WTC11 (cell line): Measurements from ENCODE around the gene PPFIBP2. TPM values are rescaled to one million over a fixed set of nuclear protein-coding genes. Genes with fewer than 3 reads are reported as not detected.

ENCODE experiments used
- ATAC-seq: fragments of 200-7000 bp; cut with Tn5 transposase; 2 replicates; pipeline ENCODE4 v1.10.0; 2021; ENCODE audit warnings: mild to moderate bottlenecking, moderate library complexity
- CTCF ChIA-PET: fragments of 300-600 bp; sonication (Branson Sonifier 250); formaldehyde crosslinking; loops from one replicate; lab custom pipeline; 2021; ENCODE audit warnings: antibody characterized with exemption; lab: Charles Lee
- POLR2A ChIA-PET: fragments of 350-600 bp; sonication (Branson Sonifier 250); formaldehyde crosslinking; loops from one replicate; lab custom pipeline; 2021; ENCODE audit warnings: antibody characterized with exemption; lab: Charles Lee
- DNase-seq: peaks from one replicate; pipeline ENCODE4 v3.0.0; 2021; ENCODE audit warnings: low spot score
- H3K27ac Mint-ChIP-seq: 2 replicates; pipeline ENCODE4 v1.8.0; 2021; ENCODE audit warnings: mixed read lengths
- H3K27me3 Mint-ChIP-seq: 2 replicates; pipeline ENCODE4 v1.8.0; 2021; ENCODE audit warnings: low read depth, mild to moderate bottlenecking, moderate library complexity, mixed read lengths
- H3K36me3 Mint-ChIP-seq: 2 replicates; pipeline ENCODE4 v1.8.0; 2021; ENCODE audit warnings: mixed read lengths
- H3K4me1 Mint-ChIP-seq: 2 replicates; pipeline ENCODE4 v1.8.0; 2022; ENCODE audit warnings: mixed read lengths
- H3K4me3 Mint-ChIP-seq: 2 replicates; pipeline ENCODE4 v1.8.0; 2021; ENCODE audit warnings: mild to moderate bottlenecking, moderate library complexity, mixed read lengths
- H3K9me3 Mint-ChIP-seq: 2 replicates; pipeline ENCODE4 v1.8.0; 2021; ENCODE audit warnings: mixed read lengths
- CBFB ChIP-seq: sonication (generic); formaldehyde crosslinking; IDR thresholded peaks from 2 replicates; pipeline ENCODE4 v1.8.1; 2022; ENCODE audit warnings: mild to moderate bottlenecking, low read depth, missing genetic modification reagents
- CREB1 ChIP-seq: sonication (generic); formaldehyde crosslinking; IDR thresholded peaks from 2 replicates; pipeline ENCODE4 v1.8.0; 2023; ENCODE audit warnings: mild to moderate bottlenecking, missing genetic modification reagents
- FOXJ3 ChIP-seq: sonication (generic); formaldehyde crosslinking; IDR thresholded peaks from 2 replicates; pipeline ENCODE4 v1.9.0; 2021; ENCODE audit warnings: missing genetic modification reagents, mild to moderate bottlenecking, borderline replicate concordance
- FOXK1 ChIP-seq: sonication (generic); formaldehyde crosslinking; IDR thresholded peaks from 2 replicates; pipeline ENCODE4 v1.8.0; 2022; ENCODE audit warnings: mild to moderate bottlenecking, moderate library complexity, missing genetic modification reagents
- GRHL2 ChIP-seq: fragments of 250-450 bp; sonication (Bioruptor Pico); IDR thresholded peaks from 2 replicates; pipeline ENCODE4 v1.8.0; 2022; ENCODE audit warnings: mild to moderate bottlenecking, moderate library complexity; ENCODE audit not compliant: insufficient replicate concordance, severe bottlenecking
- HMGA2 ChIP-seq: fragments of 250-450 bp; sonication (Bioruptor Pico); IDR thresholded peaks from 2 replicates; pipeline ENCODE4 v1.4.0; 2021; ENCODE audit warnings: mild to moderate bottlenecking, moderate library complexity
- JAZF1 ChIP-seq: fragments of 250-450 bp; sonication (Bioruptor Pico); IDR thresholded peaks from 2 replicates; pipeline ENCODE4 v1.9.0; 2021; ENCODE audit warnings: moderate library complexity, mild to moderate bottlenecking, inconsistent platforms
- NR2C2 ChIP-seq: sonication (generic); formaldehyde crosslinking; IDR thresholded peaks from 2 replicates; pipeline ENCODE4 v1.8.0; 2022; ENCODE audit warnings: mild to moderate bottlenecking, missing genetic modification reagents
- RORB ChIP-seq: fragments of 250-450 bp; sonication (Bioruptor Pico); IDR thresholded peaks from 2 replicates; pipeline ENCODE4 v1.9.0; 2021; ENCODE audit warnings: mild to moderate bottlenecking
- SMAD4 ChIP-seq: sonication (generic); formaldehyde crosslinking; IDR thresholded peaks from 2 replicates; pipeline ENCODE4 v1.8.0; 2022; ENCODE audit warnings: mild to moderate bottlenecking, missing genetic modification reagents
- SOX15 ChIP-seq: fragments of 250-450 bp; sonication (Bioruptor Pico); IDR thresholded peaks from 2 replicates; pipeline ENCODE4 v1.9.0; 2021; ENCODE audit warnings: mild to moderate bottlenecking
- SP1 ChIP-seq: sonication (generic); formaldehyde crosslinking; conservative IDR thresholded peaks from 2 replicates; pipeline ENCODE4 v1.8.1; 2022; ENCODE audit warnings: missing genetic modification reagents
- TCF7 ChIP-seq: sonication (generic); formaldehyde crosslinking; IDR thresholded peaks from 2 replicates; pipeline ENCODE4 v1.8.0; 2022; ENCODE audit warnings: mild to moderate bottlenecking, low read depth, missing genetic modification reagents, moderate library complexity
- TP53 ChIP-seq: sonication (generic); formaldehyde crosslinking; IDR thresholded peaks from 2 replicates; pipeline ENCODE4 v1.8.1; 2023; ENCODE audit warnings: mild to moderate bottlenecking, missing genetic modification reagents
- ZNF121 ChIP-seq: sonication (generic); formaldehyde crosslinking; IDR thresholded peaks from 2 replicates; pipeline ENCODE4 v1.8.0; 2023; ENCODE audit warnings: missing genetic modification reagents
- ZNF219 ChIP-seq: sonication (generic); formaldehyde crosslinking; IDR thresholded peaks from 2 replicates; pipeline ENCODE4 v1.8.0; 2023; ENCODE audit warnings: missing genetic modification reagents, mild to moderate bottlenecking, borderline replicate concordance
- ZNF232 ChIP-seq: sonication (generic); formaldehyde crosslinking; IDR thresholded peaks from 2 replicates; pipeline ENCODE4 v1.8.0; 2022; ENCODE audit warnings: mild to moderate bottlenecking, missing genetic modification reagents
- ZNF317 ChIP-seq: sonication (generic); formaldehyde crosslinking; IDR thresholded peaks from 2 replicates; pipeline ENCODE4 v1.8.1; 2023; ENCODE audit warnings: low read depth, mild to moderate bottlenecking, moderate library complexity, missing genetic modification reagents, borderline replicate concordance
- ZNF396 ChIP-seq: fragments of 250-450 bp; sonication (Bioruptor Pico); IDR thresholded peaks from 2 replicates; pipeline ENCODE4 v1.8.0; 2021; ENCODE audit warnings: mild to moderate bottlenecking, moderate library complexity, borderline replicate concordance
- ZNF671 ChIP-seq: fragments of 250-450 bp; sonication (Bioruptor Pico); IDR thresholded peaks from 2 replicates; pipeline ENCODE4 v1.8.0; 2021; ENCODE audit warnings: mild to moderate bottlenecking
- total RNA-seq: library from RNA; stranded (reverse); gene quantifications from 3 replicates; pipeline ENCODE4 v1.2.3, GENCODE V29; 2021
- TF ChIP-seq, protein P1 (sequence below): sonication (generic); formaldehyde crosslinking; IDR thresholded peaks from 2 replicates; pipeline ENCODE4 v1.8.1; 2023; ENCODE audit warnings: mild to moderate bottlenecking, missing genetic modification reagents, moderate library complexity
- TF ChIP-seq, protein P2 (sequence below): fragments of 200-600 bp; IDR thresholded peaks from 2 replicates; pipeline ENCODE4 v1.8.0; 2022; ENCODE audit warnings: antibody characterized with exemption
- TF ChIP-seq, protein P3 (sequence below): sonication (generic); formaldehyde crosslinking; IDR thresholded peaks from 2 replicates; pipeline ENCODE4 v1.8.0; 2022; ENCODE audit warnings: mild to moderate bottlenecking, missing genetic modification reagents
- TF ChIP-seq, protein P4 (sequence below): sonication (generic); formaldehyde crosslinking; IDR thresholded peaks from 2 replicates; pipeline ENCODE4 v1.8.1; 2022; ENCODE audit warnings: mild to moderate bottlenecking, moderate library complexity, missing genetic modification reagents
- TF ChIP-seq, protein P5 (sequence below): sonication (generic); formaldehyde crosslinking; IDR thresholded peaks from 2 replicates; pipeline ENCODE4 v1.8.1; 2023; ENCODE audit warnings: mild to moderate bottlenecking, moderate library complexity, missing genetic modification reagents
- TF ChIP-seq, protein P6 (sequence below): fragments of 250-450 bp; sonication (Bioruptor Pico); IDR thresholded peaks from 2 replicates; pipeline ENCODE4 v1.8.0; 2021; ENCODE audit warnings: mild to moderate bottlenecking
- TF ChIP-seq, protein P7 (sequence below): sonication (generic); formaldehyde crosslinking; IDR thresholded peaks from 2 replicates; pipeline ENCODE4 v1.8.1; 2023; ENCODE audit warnings: mild to moderate bottlenecking, missing genetic modification reagents
- TF ChIP-seq, protein P8 (sequence below): fragments of 250-450 bp; sonication (Bioruptor Pico); IDR thresholded peaks from 2 replicates; pipeline ENCODE4 v1.9.0; 2021; ENCODE audit warnings: moderate library complexity, mild to moderate bottlenecking, inconsistent platforms, borderline replicate concordance

The PPFIBP2 gene
- total RNA-seq, 1 experiment from 2014 or later: 21.4 TPM

DNA sequence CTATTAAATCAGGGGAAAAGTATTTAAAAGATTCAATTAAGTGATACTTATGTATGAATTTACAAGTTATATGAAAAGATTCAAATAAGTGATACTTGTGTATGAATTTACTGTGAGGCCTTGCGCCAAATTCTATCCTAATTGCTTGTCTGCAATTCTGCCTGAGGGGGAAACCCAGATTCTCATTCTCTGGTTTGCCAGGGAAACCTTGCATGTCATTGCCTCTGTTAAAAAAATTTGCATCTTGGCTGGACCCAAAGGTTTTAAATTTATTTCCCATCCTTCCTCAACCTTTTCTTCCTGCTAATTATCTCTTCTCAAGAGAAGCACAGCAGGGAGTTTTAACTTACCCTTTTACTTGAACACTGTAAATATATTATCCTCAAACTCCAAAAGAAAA lies 14.7 kb upstream of the PPFIBP2 start:
- CTCF ChIA-PET: no interaction called here
- no peaks in the 10 kb centered on the region for H3K9me3 Mint-ChIP-seq
- no peak overlapping the region for H3K4me3 Mint-ChIP-seq
- DNase-seq (no peak), ATAC-seq (no peak)
- POLR2A ChIA-PET: no interaction called here
- no peaks in the 10 kb centered on the region for H3K27me3 Mint-ChIP-seq
- no peaks in the 10 kb centered on the region for H3K36me3 Mint-ChIP-seq
- H3K27ac Mint-ChIP-seq: no peak overlapping the region; the same call in 1 of the 2 replicates
- peaks cover 23% of the 10 kb centered on the region for H3K4me1 Mint-ChIP-seq
- TF ChIP-seq GRHL2 (CRISPR knock-in tag) (no peak), ZNF121 (no peak), ZNF396 (CRISPR knock-in tag) (no peak), NR2C2 (no peak), SMAD4 (CRISPR knock-in tag) (no peak), FOXJ3 (CRISPR knock-in tag) (no peak), ZNF219 (no peak), JAZF1 (no peak), RORB (CRISPR knock-in tag) (no peak), CREB1 (CRISPR knock-in tag) (no peak)
- TF ChIP-seq, protein P1, sequence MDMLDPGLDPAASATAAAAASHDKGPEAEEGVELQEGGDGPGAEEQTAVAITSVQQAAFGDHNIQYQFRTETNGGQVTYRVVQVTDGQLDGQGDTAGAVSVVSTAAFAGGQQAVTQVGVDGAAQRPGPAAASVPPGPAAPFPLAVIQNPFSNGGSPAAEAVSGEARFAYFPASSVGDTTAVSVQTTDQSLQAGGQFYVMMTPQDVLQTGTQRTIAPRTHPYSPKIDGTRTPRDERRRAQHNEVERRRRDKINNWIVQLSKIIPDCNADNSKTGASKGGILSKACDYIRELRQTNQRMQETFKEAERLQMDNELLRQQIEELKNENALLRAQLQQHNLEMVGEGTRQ (CRISPR knock-in tag): no peak
- TF ChIP-seq, protein P2, sequence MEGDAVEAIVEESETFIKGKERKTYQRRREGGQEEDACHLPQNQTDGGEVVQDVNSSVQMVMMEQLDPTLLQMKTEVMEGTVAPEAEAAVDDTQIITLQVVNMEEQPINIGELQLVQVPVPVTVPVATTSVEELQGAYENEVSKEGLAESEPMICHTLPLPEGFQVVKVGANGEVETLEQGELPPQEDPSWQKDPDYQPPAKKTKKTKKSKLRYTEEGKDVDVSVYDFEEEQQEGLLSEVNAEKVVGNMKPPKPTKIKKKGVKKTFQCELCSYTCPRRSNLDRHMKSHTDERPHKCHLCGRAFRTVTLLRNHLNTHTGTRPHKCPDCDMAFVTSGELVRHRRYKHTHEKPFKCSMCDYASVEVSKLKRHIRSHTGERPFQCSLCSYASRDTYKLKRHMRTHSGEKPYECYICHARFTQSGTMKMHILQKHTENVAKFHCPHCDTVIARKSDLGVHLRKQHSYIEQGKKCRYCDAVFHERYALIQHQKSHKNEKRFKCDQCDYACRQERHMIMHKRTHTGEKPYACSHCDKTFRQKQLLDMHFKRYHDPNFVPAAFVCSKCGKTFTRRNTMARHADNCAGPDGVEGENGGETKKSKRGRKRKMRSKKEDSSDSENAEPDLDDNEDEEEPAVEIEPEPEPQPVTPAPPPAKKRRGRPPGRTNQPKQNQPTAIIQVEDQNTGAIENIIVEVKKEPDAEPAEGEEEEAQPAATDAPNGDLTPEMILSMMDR: no peak
- TF ChIP-seq, protein P3, sequence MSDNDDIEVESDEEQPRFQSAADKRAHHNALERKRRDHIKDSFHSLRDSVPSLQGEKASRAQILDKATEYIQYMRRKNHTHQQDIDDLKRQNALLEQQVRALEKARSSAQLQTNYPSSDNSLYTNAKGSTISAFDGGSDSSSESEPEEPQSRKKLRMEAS (CRISPR knock-in tag): no peak
- TF ChIP-seq, protein P4, sequence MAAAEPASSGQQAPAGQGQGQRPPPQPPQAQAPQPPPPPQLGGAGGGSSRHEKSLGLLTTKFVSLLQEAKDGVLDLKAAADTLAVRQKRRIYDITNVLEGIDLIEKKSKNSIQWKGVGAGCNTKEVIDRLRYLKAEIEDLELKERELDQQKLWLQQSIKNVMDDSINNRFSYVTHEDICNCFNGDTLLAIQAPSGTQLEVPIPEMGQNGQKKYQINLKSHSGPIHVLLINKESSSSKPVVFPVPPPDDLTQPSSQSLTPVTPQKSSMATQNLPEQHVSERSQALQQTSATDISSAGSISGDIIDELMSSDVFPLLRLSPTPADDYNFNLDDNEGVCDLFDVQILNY (CRISPR knock-in tag): no peak

DNA sequence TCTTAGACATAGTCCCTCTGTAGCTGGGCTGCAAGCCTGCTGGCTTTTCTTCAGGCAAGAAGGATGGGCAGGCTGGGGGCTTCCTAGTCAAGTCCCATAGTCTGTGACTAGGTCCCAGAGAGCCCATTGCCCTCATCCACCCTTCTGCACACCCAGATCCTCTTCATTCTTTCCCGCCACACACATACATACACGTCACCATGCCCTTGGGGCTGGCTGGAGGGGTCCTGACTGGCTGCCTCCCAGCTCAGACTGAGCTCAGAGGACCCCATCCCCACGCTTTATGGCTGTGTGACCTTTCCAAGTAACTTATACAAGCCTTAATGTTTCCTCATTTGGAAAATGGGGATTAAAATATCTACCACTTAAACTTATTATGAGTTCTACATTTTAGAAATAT lies 13.5 kb upstream of the PPFIBP2 start:
- TF ChIP-seq SP1 (CRISPR knock-in tag) (no peak), CBFB (CRISPR knock-in tag) (no peak), NR2C2 (no peak), TP53 (CRISPR knock-in tag) (no peak), ZNF121 (no peak), ZNF396 (CRISPR knock-in tag) (no peak), ZNF232 (CRISPR knock-in tag) (no peak), FOXK1 (CRISPR knock-in tag) (no peak), HMGA2 (no peak), ZNF671 (CRISPR knock-in tag) (no peak), ZNF317 (CRISPR knock-in tag) (no peak), SOX15 (no peak), TCF7 (no peak)
- TF ChIP-seq, protein P5, sequence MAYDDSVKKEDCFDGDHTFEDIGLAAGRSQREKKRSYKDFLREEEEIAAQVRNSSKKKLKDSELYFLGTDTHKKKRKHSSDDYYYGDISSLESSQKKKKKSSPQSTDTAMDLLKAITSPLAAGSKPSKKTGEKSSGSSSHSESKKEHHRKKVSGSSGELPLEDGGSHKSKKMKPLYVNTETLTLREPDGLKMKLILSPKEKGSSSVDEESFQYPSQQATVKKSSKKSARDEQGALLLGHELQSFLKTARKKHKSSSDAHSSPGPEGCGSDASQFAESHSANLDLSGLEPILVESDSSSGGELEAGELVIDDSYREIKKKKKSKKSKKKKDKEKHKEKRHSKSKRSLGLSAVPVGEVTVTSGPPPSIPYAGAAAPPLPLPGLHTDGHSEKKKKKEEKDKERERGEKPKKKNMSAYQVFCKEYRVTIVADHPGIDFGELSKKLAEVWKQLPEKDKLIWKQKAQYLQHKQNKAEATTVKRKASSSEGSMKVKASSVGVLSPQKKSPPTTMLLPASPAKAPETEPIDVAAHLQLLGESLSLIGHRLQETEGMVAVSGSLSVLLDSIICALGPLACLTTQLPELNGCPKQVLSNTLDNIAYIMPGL (CRISPR knock-in tag): no peak
- TF ChIP-seq, protein P6, sequence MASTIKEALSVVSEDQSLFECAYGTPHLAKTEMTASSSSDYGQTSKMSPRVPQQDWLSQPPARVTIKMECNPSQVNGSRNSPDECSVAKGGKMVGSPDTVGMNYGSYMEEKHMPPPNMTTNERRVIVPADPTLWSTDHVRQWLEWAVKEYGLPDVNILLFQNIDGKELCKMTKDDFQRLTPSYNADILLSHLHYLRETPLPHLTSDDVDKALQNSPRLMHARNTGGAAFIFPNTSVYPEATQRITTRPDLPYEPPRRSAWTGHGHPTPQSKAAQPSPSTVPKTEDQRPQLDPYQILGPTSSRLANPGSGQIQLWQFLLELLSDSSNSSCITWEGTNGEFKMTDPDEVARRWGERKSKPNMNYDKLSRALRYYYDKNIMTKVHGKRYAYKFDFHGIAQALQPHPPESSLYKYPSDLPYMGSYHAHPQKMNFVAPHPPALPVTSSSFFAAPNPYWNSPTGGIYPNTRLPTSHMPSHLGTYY: no peak
- TF ChIP-seq, protein P7, sequence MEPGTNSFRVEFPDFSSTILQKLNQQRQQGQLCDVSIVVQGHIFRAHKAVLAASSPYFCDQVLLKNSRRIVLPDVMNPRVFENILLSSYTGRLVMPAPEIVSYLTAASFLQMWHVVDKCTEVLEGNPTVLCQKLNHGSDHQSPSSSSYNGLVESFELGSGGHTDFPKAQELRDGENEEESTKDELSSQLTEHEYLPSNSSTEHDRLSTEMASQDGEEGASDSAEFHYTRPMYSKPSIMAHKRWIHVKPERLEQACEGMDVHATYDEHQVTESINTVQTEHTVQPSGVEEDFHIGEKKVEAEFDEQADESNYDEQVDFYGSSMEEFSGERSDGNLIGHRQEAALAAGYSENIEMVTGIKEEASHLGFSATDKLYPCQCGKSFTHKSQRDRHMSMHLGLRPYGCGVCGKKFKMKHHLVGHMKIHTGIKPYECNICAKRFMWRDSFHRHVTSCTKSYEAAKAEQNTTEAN: no peak
- TF ChIP-seq, protein P8, sequence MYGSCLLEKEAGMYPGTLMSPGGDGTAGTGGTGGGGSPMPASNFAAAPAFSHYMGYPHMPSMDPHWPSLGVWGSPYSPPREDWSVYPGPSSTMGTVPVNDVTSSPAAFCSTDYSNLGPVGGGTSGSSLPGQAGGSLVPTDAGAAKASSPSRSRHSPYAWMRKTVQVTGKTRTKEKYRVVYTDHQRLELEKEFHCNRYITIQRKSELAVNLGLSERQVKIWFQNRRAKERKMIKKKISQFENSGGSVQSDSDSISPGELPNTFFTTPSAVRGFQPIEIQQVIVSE: no peak
- H3K27me3 Mint-ChIP-seq: no peaks in the 10 kb centered on the region
- no peaks in the 10 kb centered on the region for H3K9me3 Mint-ChIP-seq
- DNase-seq (no peak), ATAC-seq (no peak)
- CTCF ChIA-PET: interaction anchor here (2.1 kb wide), 1 partner anchor 13 kb away, joined by 5 read pairs; the partner anchor contains the start of gene PPFIBP2
- no peaks in the 10 kb centered on the region for H3K36me3 Mint-ChIP-seq
- POLR2A ChIA-PET: no interaction called here
- H3K4me1 Mint-ChIP-seq: peaks cover 23% of the 10 kb centered on the region
- H3K4me3 Mint-ChIP-seq: no peak overlapping the region
- no peak overlapping the region for H3K27ac Mint-ChIP-seq
